ENCODE data around the gene NAA40.
A peak's percentile ranks its signal among the peaks of the same experiment; 100 is the strongest.

NAA40 gene

GRCh38 chr11:63938479-63939396, at the start of gene NAA40:
NAA40 (plus strand) TSS chr11:63939002; CDS start chr11:63939097, 95 bp downstream.
- DNase-seq (ENCODE audit: low spot score), result peak; percentile 96

- DNase-seq (ENCODE audit: low spot score), result no peak
Measured at GRCh38 chr11:63889344-63889743, 49.5 kb upstream of the NAA40 start.

- DNase-seq (ENCODE audit: low spot score), result no peak
Measured at GRCh38 chr11:63890368-63890767, 48.4 kb upstream of the NAA40 start.

- no peak for DNase-seq (ENCODE audit: low spot score)
Measured at GRCh38 chr11:63892228-63892627, 46.6 kb upstream of the NAA40 start.

- no peak for DNase-seq (ENCODE audit: low spot score)
Measured at GRCh38 chr11:63893355-63893754, 45.4 kb upstream of the NAA40 start.

GRCh38 chr11:63896071-63896470, 42.7 kb upstream of the NAA40 start:
- DNase-seq (ENCODE audit: low spot score), result no peak

GRCh38 chr11:63897459-63898146, 41.2 kb upstream of the NAA40 start:
- DNase-seq (ENCODE audit: low spot score), result no peak

- no peak for DNase-seq (ENCODE audit: low spot score)
Measured at GRCh38 chr11:63901660-63902059, 37.1 kb upstream of the NAA40 start.

GRCh38 chr11:63903884-63904283, 34.9 kb upstream of the NAA40 start:
- DNase-seq (ENCODE audit: low spot score), result no peak

- no peak for DNase-seq (ENCODE audit: low spot score)
Measured at GRCh38 chr11:63904743-63905142, 34.1 kb upstream of the NAA40 start.

GRCh38 chr11:63905179-63905578, 33.6 kb upstream of the NAA40 start:
- DNase-seq (ENCODE audit: low spot score), result no peak

- DNase-seq (ENCODE audit: low spot score), result no peak
Measured at GRCh38 chr11:63906087-63906486, 32.7 kb upstream of the NAA40 start.

GRCh38 chr11:63906585-63906984, 32.2 kb upstream of the NAA40 start:
- DNase-seq (ENCODE audit: low spot score), result peak; percentile 51

- no peak for DNase-seq (ENCODE audit: low spot score)
Measured at GRCh38 chr11:63907063-63907462, 31.7 kb upstream of the NAA40 start.

GRCh38 chr11:63907808-63908530, 30.8 kb upstream of the NAA40 start:
- no peak for DNase-seq (ENCODE audit: low spot score)

- DNase-seq (ENCODE audit: low spot score), result no peak
Measured at GRCh38 chr11:63908631-63909401, 30.0 kb upstream of the NAA40 start.

- DNase-seq (ENCODE audit: low spot score), result no peak
Measured at GRCh38 chr11:63909591-63910506, 29.0 kb upstream of the NAA40 start.

GRCh38 chr11:63910675-63911074, 28.1 kb upstream of the NAA40 start:
- no peak for DNase-seq (ENCODE audit: low spot score)

GRCh38 chr11:63911440-63911839, 27.4 kb upstream of the NAA40 start:
- DNase-seq (ENCODE audit: low spot score), result no peak

GRCh38 chr11:63911876-63912275, 26.9 kb upstream of the NAA40 start:
- no peak for DNase-seq (ENCODE audit: low spot score)

- no peak for DNase-seq (ENCODE audit: low spot score)
Measured at GRCh38 chr11:63912678-63913077, 26.1 kb upstream of the NAA40 start.

All from CD4-positive, alpha-beta T cell treated with Interleukin-2 at 100 ng/mL for 4 hours (primary cell).